ENCODE measurements around the gene ITIH3.

GRCh38 chr3:52839268-52839575, 44.6 kb downstream of the ITIH3 start:
- TF ChIP-seq POLR2AphosphoS5 (IDR thresholded peaks at IDR 0.05) (no peak), CTCF (IDR thresholded peaks at IDR 0.05) (no peak), POLR2A (IDR thresholded peaks at IDR 0.05) (no peak), EP300 (IDR thresholded peaks at IDR 0.05) (no peak)

Measured in suprapubic skin (tissue), 4 donors.